Natural killer cell (primary cell): ENCODE data around the gene ITPR1. TPM values are rescaled to one million over a fixed set of nuclear protein-coding genes. Genes with fewer than 3 reads are reported as not detected.
A peak's percentile ranks its signal among the peaks of the same experiment; 100 is the strongest.

ENCODE experiments used
- ATAC-seq, 3 donors: fragments of 150-1000 bp in 2 of 3; fragments of 200-7000 bp in 1 of 3; cut with Tn5 transposase; 1 replicate in 1 of 3; 2 replicates in 2 of 3; pipeline ENCODE4 v1.10.0; 2021; ENCODE audit warnings: mild to moderate bottlenecking in 2 of 3, moderate library complexity in 2 of 3
- DNase-seq, 2 donors: peaks; one replicate each; pipeline versions ENCODE4 v3.0.0 to v3.0.0-alpha.2; 2013 to 2021; ENCODE audit warnings: mixed read lengths in 1 of 2
- H3K27ac ChIP-seq: one replicate; pipeline ENCODE4 v1.5.1; 2013; ENCODE audit warnings: mild to moderate bottlenecking, low read length
- H3K27me3 ChIP-seq: one replicate; pipeline ENCODE4 v1.6.1; 2013; ENCODE audit warnings: low read length; ENCODE audit not compliant: control insufficient read depth, insufficient read depth
- H3K36me3 ChIP-seq: one replicate; pipeline ENCODE4 v1.6.1; 2013; ENCODE audit warnings: low read length; ENCODE audit not compliant: control insufficient read depth, insufficient read depth
- H3K4me1 ChIP-seq: one replicate; pipeline ENCODE4 v1.6.1; 2013; ENCODE audit warnings: low read length; ENCODE audit not compliant: control insufficient read depth, insufficient read depth
- H3K4me3 ChIP-seq: one replicate; pipeline ENCODE4 v1.5.1; 2013; ENCODE audit warnings: low read length
- H3K9me3 ChIP-seq: one replicate; pipeline ENCODE4 v1.6.1; 2013; ENCODE audit warnings: low read length; ENCODE audit not compliant: control insufficient read depth, insufficient read depth
- H3K27ac Mint-ChIP-seq, 2 donors: one replicate each; pipeline ENCODE4 v1.8.0; 2022; ENCODE audit warnings: mild to moderate bottlenecking in 2 of 2, mixed read lengths in 2 of 2, moderate library complexity in 1 of 2
- H3K27me3 Mint-ChIP-seq, 2 donors: one replicate each; pipeline ENCODE4 v1.8.0; 2022; ENCODE audit warnings: low read depth in 2 of 2, mixed read lengths in 2 of 2
- H3K36me3 Mint-ChIP-seq: one replicate; pipeline ENCODE4 v1.8.0; 2022; ENCODE audit warnings: mixed read lengths
- H3K4me1 Mint-ChIP-seq, 2 donors: one replicate each; pipeline ENCODE4 v1.8.0; 2022; ENCODE audit warnings: mixed read lengths in 2 of 2
- H3K4me3 Mint-ChIP-seq: one replicate; pipeline ENCODE4 v1.8.0; 2022; ENCODE audit warnings: mild to moderate bottlenecking, moderate library complexity, mixed read lengths
- H3K9me3 Mint-ChIP-seq, 2 donors: one replicate each; pipeline ENCODE4 v1.8.0; 2022; ENCODE audit warnings: mixed read lengths in 2 of 2
- CTCF ChIP-seq: fragments of 200-600 bp; IDR thresholded peaks from one replicate; pipeline ENCODE4 v1.8.0; 2022; ENCODE audit warnings: antibody characterized with exemption
- WGBS: methylation state at CpG from one replicate; pipeline ENCODE4 v1.1.7; 2013; ENCODE audit warnings: missing lambda C conversion rate; ENCODE audit not compliant: insufficient coverage; 5-methylcytosine and 5-hydroxymethylcytosine counted together
- intact Hi-C: fragments of 100-400 bp; cut with micrococcal nuclease; formaldehyde crosslinking; loops from one replicate; pipeline ENCODE4 v1.14.2; 2022
- total RNA-seq, 4 donors: library from RNA; stranded (reverse); fragments of 120-200 nt in 1 of 4; gene quantifications; one replicate each; pipeline versions ENCODE4 v1.2.3 to v1.2.4, GENCODE V29; 2013 to 2022

Gene ITPR1
- total RNA-seq, 3 donors from 2014 or later (not counting 1 experiment from before 2014, with no cell fraction given) = 86.7 to 123 (median 94.8) TPM

GRCh38 chr3:4568841-4569240 lies 75.7 kb downstream of the ITPR1 start:
- Mint-ChIP-seq H3K4me3 (no peak overlapping the region), H3K27me3 (no peaks in the 10 kb centered on the region), H3K36me3 (no peaks in the 10 kb centered on the region), H3K27ac (no peak overlapping the region), H3K4me1 (peaks cover 35 to 47% of the 10 kb centered on the region in 2 donors), H3K9me3 (no peaks in the 10 kb centered on the region)
- H3K9me3 ChIP-seq = no peaks in the 10 kb centered on the region
- no peak for DNase-seq
- H3K27ac ChIP-seq = no peak overlapping the region
- intact Hi-C loops = no loop called here
- no peaks in the 10 kb centered on the region for H3K36me3 ChIP-seq
- ATAC-seq = no peak
- peaks cover 4% of the 10 kb centered on the region for H3K4me1 ChIP-seq
- no peak overlapping the region for H3K4me3 ChIP-seq
- WGBS = 80% methylated on average over 2 of the region's 3 CpGs
- no peaks in the 10 kb centered on the region for H3K27me3 ChIP-seq
- TF ChIP-seq CTCF = no peak

- 83% methylated on average over 7 of the region's 7 CpGs for WGBS
- intact Hi-C loops = no loop called here
- peaks cover 29 to 47% of the 10 kb centered on the region in 2 donors for H3K4me1 Mint-ChIP-seq
- no peak overlapping the region for H3K4me3 Mint-ChIP-seq
- DNase-seq = no peak
- Histone ChIP-seq H3K4me3 (no peak overlapping the region), H3K27me3 (no peaks in the 10 kb centered on the region), H3K4me1 (peaks cover 4% of the 10 kb centered on the region), H3K27ac (no peak overlapping the region), H3K9me3 (no peaks in the 10 kb centered on the region), H3K36me3 (no peaks in the 10 kb centered on the region)
- no peaks in the 10 kb centered on the region for H3K9me3 Mint-ChIP-seq
- no peaks in the 10 kb centered on the region for H3K27me3 Mint-ChIP-seq
- no peak for TF ChIP-seq CTCF
- peak overlapping the region in 1 of 2 donors; percentile 10 for H3K27ac Mint-ChIP-seq
- H3K36me3 Mint-ChIP-seq = no peaks in the 10 kb centered on the region
- ATAC-seq = peak; percentile 76 to 92 (median 91)
Observed at GRCh38 chr3:4570840-4571621, 77.9 kb downstream of the ITPR1 start.

GRCh38 chr3:4571690-4572334 lies 78.7 kb downstream of the ITPR1 start:
- no peaks in the 10 kb centered on the region for H3K36me3 Mint-ChIP-seq
- H3K36me3 ChIP-seq = no peaks in the 10 kb centered on the region
- no peaks in the 10 kb centered on the region for H3K27me3 ChIP-seq
- H3K9me3 ChIP-seq = no peaks in the 10 kb centered on the region
- no peak overlapping the region for H3K27ac ChIP-seq
- no peak overlapping the region for H3K4me3 Mint-ChIP-seq
- ATAC-seq (peak in 2 of 3 donors; percentile 43 to 45), DNase-seq (peak in 1 of 2 donors; percentile 47)
- no peaks in the 10 kb centered on the region for H3K27me3 Mint-ChIP-seq
- TF ChIP-seq CTCF = peak; percentile 13
- peaks cover 4% of the 10 kb centered on the region for H3K4me1 ChIP-seq
- intact Hi-C loops = no loop called here
- 88% methylated on average over 1 of the region's 1 CpG for WGBS
- H3K9me3 Mint-ChIP-seq = no peaks in the 10 kb centered on the region
- H3K4me1 Mint-ChIP-seq = peaks cover 29 to 44% of the 10 kb centered on the region in 2 donors
- no peak overlapping the region for H3K4me3 ChIP-seq
- peak overlapping the region in 1 of 2 donors; percentile 10 for H3K27ac Mint-ChIP-seq
